Measurements from ENCODE around the gene ECD.

ECD gene

GRCh38 chr10:73167783-73168464 is at the start of gene ECD, which contains the start of gene FAM149B1:
ECD (minus strand) TSS chr10:73168008; CDS start chr10:73163937, 4,071 bp downstream.
FAM149B1 (plus strand) TSS chr10:73168119; CDS start chr10:73168340, 221 bp downstream.
- DNase-seq (ENCODE audit: low read depth, low spot score): peak; percentile 84

GRCh38 chr10:73215749-73216148 is 47.9 kb upstream of the ECD start:
- DNase-seq (ENCODE audit: low read depth, low spot score): no peak

- DNase-seq (ENCODE audit: low read depth, low spot score): no peak
Measured at GRCh38 chr10:73211106-73211811, 43.5 kb upstream of the ECD start.

- DNase-seq (ENCODE audit: low read depth, low spot score): no peak
Measured at GRCh38 chr10:73210395-73211105, 42.7 kb upstream of the ECD start.

GRCh38 chr10:73209705-73210104 is 41.9 kb upstream of the ECD start:
- DNase-seq (ENCODE audit: low read depth, low spot score): no peak

- no peak for DNase-seq (ENCODE audit: low read depth, low spot score)
Measured at GRCh38 chr10:73207883-73208282, 40.1 kb upstream of the ECD start.

- DNase-seq (ENCODE audit: low read depth, low spot score): no peak
Measured at GRCh38 chr10:73206385-73206784, 38.6 kb upstream of the ECD start.

GRCh38 chr10:73205890-73206289 is 38.1 kb upstream of the ECD start:
- no peak for DNase-seq (ENCODE audit: low read depth, low spot score)

- DNase-seq (ENCODE audit: low read depth, low spot score): no peak
Measured at GRCh38 chr10:73205081-73205480, 37.3 kb upstream of the ECD start.

- DNase-seq (ENCODE audit: low read depth, low spot score): no peak
Measured at GRCh38 chr10:73190188-73190587, 22.4 kb upstream of the ECD start.

- DNase-seq (ENCODE audit: low read depth, low spot score): no peak
Measured at GRCh38 chr10:73186266-73186665, 18.5 kb upstream of the ECD start.

GRCh38 chr10:73183667-73184281 is 16.0 kb upstream of the ECD start:
- no peak for DNase-seq (ENCODE audit: low read depth, low spot score)

- DNase-seq (ENCODE audit: low read depth, low spot score): no peak
Measured at GRCh38 chr10:73182568-73182967, 14.8 kb upstream of the ECD start.

GRCh38 chr10:73174148-73174925 is 6.5 kb upstream of the ECD start:
- DNase-seq (ENCODE audit: low read depth, low spot score): no peak

GRCh38 chr10:73172867-73173266 is 5.1 kb upstream of the ECD start:
- no peak for DNase-seq (ENCODE audit: low read depth, low spot score)

- DNase-seq (ENCODE audit: low read depth, low spot score): no peak
Measured at GRCh38 chr10:73169320-73169719, 1.5 kb upstream of the ECD start.

GRCh38 chr10:73168465-73168803 is 626 bp upstream of the ECD start:
- no peak for DNase-seq (ENCODE audit: low read depth, low spot score)

GRCh38 chr10:73167458-73167782 is 388 bp downstream of the ECD start:
- no peak for DNase-seq (ENCODE audit: low read depth, low spot score)

- DNase-seq (ENCODE audit: low read depth, low spot score): no peak
Measured at GRCh38 chr10:73166972-73167371, 836 bp downstream of the ECD start.

GRCh38 chr10:73163096-73163495 is 4.7 kb downstream of the ECD start:
- no peak for DNase-seq (ENCODE audit: low read depth, low spot score)

- no peak for DNase-seq (ENCODE audit: low read depth, low spot score)
Measured at GRCh38 chr10:73161662-73162061, 6.1 kb downstream of the ECD start.

GRCh38 chr10:73161079-73161478 is 6.7 kb downstream of the ECD start:
- no peak for DNase-seq (ENCODE audit: low read depth, low spot score)
